H7 (cell line): ENCODE results near the gene NLK. TPM values are rescaled to one million over a fixed set of nuclear protein-coding genes. Genes with fewer than 3 reads are reported as not detected.
"Not testable (repeated sequence)": the region's sequence is repeated elsewhere in the genome, so short reads cannot be mapped to it uniquely, and the experiment has no call there.

Experiments
- DNase-seq: peaks from one replicate; pipeline ENCODE4 v3.0.0; 2012
- H3K27me3 ChIP-seq: 2 replicates; pipeline ENCODE4 v1.6.0; 2011; ENCODE audit warnings: mild to moderate bottlenecking, low read length; ENCODE audit not compliant: control insufficient read depth, insufficient read depth
- H3K36me3 ChIP-seq: replicated peaks from 2 replicates; pipeline ENCODE4 v1.5.1; 2011; ENCODE audit warnings: low read length; ENCODE audit not compliant: control insufficient read depth, insufficient read depth
- H3K4me3 ChIP-seq: 2 replicates; pipeline ENCODE4 v1.5.1; 2011; ENCODE audit warnings: low read depth, mild to moderate bottlenecking, control low read depth, low read length, moderate library complexity; ENCODE audit not compliant: insufficient read depth
- total RNA-seq: library from RNA; depleted of rRNA; stranded (reverse); fragments of >200 nt; shearing (Covaris generic); gene quantifications from 2 replicates; pipeline ENCODE4 v1.2.3, GENCODE V29; 2014

The NLK gene
- total RNA-seq, 1 experiment from 2014 or later: 20.4 TPM

DNA sequence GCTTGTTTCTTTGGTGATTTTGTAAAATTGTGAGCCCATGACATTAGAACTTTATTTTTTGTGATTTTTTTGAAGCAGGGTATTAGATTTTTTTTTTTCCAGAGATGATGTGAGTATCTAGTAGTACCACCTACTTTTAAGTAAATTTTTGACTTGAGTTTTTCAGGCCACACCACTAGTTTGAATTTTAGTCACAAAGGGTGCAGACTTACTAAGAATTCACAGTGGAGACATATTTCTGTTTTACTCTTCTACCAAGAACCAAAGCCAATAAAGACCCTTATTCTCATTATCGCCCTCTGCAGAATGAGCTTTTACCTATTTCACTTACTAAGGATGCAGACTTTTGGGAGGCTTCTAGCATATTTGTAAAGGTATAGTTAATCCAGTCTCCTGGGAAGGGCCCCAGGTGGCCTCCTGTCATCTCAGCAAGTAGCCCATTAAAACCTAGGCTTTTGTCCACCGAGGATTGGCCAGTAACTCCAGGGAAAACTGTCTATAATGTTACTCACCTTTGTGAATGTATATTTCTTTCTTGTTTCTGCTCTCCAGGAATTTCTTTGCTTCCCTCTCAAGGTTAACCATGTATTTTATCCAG is 30.6 kb downstream of the NLK start:
- no peaks in the 10 kb centered on the region for H3K36me3 ChIP-seq
- no peak overlapping the region for H3K4me3 ChIP-seq
- DNase-seq: no peak
- H3K27me3 ChIP-seq: no peaks in the 10 kb centered on the region

DNA sequence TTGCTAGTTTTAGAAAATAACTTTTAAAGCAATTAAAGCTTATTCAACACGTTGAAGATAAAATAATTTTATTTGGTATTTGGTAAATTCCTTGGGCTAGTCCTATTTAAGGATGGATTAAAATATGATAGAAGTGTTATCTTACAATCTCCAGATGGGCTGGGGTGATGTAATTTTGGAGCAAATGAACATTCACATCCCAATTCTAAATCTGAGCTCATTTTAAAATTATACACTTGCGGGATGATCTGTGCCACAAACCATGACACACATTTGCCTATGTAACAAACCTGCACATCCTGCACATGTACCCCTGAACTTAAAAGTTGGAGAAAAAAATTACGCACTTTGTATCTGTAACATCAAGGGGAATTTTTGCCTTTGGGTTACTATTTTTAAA is 31.5 kb downstream of the NLK start:
- Histone ChIP-seq H3K4me3 (no peak overlapping the region), H3K27me3 (no peaks in the 10 kb centered on the region), H3K36me3 (no peaks in the 10 kb centered on the region)
- no peak for DNase-seq

DNA sequence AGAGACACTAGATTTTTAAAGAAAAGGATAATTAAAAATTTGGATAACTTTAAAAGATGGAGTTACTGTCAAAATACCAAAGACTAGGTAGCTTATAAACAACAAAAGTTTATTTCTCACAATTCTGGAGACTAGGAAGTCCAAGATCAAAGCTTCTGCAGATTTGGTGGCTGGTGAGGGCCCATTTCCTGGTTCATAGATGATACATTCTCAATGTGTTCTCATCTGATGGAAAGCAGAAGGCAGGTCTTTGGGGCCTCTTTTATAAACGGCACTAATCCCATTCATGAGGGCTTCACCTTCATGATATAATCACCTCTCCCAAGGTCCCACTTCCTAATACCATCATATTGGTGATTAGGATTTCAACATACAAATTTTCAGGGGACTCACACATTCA is 33.7 kb downstream of the NLK start:
- Histone ChIP-seq H3K27me3 (no peaks in the 10 kb centered on the region), H3K36me3 (no peaks in the 10 kb centered on the region), H3K4me3 (no peak overlapping the region)
- DNase-seq: no peak

DNA sequence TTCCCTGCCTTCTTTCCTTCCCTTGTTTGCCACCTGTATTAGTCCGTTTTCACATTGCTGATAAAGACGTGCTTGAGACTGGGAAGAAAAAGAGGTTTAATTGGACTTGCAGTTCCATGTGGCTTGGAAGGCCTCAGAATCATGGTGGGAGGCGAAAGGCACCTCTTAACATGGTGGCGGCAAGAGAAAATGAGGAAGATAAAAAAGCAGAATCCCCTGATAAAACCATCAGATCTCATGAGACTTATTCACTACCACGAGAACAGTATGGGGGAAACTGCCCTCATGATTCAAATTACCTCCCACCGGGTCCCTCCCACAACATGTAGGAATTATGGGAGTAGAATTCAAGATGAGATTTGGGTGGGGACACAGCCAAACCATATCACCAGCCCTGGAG is 34.7 kb downstream of the NLK start:
- H3K4me3 ChIP-seq, H3K36me3 ChIP-seq, H3K27me3 ChIP-seq, DNase-seq: not testable (repeated sequence)

DNA sequence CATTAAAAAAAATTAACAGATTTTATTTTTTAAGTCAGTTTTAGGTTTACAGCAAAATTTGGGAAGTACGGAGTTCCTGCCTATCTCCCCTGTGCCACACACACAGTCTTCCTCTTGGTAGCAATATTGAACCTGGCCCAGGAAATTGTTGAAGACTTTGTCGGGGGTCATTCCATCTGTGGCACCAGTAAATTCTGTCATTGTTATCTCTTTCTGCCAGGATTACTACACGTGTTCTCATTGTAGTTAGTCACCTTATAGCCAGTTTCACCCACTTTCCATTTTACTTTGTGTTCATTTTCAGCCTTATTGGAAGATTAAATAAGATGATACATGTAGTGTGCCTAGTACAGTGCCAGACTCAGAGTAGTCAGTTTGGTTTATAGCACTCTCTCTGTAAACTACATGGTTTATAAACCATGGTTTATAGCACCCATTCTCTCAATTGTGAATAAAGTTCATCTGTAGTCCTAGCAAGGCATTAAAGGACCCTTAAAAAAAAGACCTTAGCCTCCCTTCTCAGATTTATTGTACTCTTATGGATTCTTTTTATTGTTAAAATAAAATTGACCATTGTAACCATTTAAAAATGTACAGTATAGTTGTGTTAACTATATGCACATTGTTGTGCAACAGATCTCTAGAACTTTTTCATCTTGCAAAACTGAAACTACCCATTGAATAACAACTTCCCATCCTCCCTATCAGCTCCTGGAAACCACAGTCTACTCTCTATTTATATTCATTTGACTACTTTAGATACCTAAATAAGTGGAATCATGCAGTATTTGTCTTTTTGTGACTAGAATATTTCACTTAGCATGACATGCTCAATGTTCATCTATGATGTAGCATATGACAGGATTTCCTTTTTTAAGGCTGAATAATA is 36.1 kb downstream of the NLK start:
- Histone ChIP-seq H3K4me3 (no peak overlapping the region), H3K36me3 (no peaks in the 10 kb centered on the region), H3K27me3 (no peaks in the 10 kb centered on the region)
- no peak for DNase-seq

DNA sequence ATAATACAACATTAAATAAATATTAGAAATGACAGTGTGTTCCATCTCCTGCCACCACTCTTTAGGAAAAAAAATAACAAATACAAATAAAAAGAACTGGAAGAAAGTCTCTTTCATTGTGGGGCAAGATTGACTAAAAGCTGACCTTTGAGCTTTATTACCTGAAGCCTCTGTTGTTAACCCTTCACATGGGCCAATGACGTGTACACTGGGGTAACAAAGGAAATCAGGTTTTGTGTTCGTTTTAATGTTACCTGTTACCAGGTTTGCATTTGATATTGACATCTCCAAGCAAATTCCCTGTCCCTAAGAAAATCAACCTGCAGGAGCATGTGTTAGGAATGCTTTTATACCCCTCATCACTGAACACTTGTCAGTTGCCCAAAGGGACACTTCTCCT is 39.0 kb downstream of the NLK start:
- no peak for DNase-seq
- Histone ChIP-seq H3K36me3 (no peaks in the 10 kb centered on the region), H3K4me3 (no peak overlapping the region), H3K27me3 (no peaks in the 10 kb centered on the region)

DNA sequence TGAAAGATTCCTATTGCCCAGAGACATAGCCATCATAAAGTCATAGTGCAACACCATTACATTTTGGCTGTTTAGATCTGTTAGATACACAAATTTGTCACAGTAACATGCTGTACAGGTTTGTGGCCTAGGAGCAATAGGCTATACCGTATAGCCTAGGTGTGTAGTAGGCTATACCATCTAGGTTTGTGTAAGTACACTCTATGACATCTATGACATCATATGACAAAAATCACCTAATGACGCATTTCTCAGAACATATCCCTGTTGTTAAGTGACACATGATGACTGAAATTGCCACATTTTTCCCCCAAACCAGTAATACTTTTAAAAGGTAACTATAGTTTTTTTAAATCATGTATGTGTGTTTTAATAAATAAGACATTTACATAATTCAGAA is 43.3 kb downstream of the NLK start:
- no peak overlapping the region for H3K4me3 ChIP-seq
- DNase-seq: no peak
- no peaks in the 10 kb centered on the region for H3K27me3 ChIP-seq
- H3K36me3 ChIP-seq: no peaks in the 10 kb centered on the region

DNA sequence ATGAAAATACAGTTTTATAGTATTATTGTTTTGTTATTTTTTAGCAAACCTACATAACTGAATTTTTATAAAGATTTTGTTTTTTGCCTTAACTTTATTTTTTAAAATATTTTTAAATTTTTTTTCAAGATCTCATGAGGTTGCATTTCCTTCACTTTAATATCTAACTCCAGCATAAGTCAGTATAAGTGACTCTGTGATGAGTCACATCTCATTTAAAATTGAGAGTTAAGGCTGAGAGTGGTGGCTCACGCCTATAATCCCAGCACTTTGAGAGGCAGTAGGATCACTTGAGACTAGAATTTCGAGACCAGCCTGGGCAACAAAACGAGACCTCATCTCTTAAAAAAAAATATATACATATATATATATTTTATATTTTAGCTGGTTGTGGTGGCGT is 44.0 kb downstream of the NLK start:
- Histone ChIP-seq H3K36me3 (no peaks in the 10 kb centered on the region), H3K27me3 (no peaks in the 10 kb centered on the region), H3K4me3 (no peak overlapping the region)
- DNase-seq: no peak

DNA sequence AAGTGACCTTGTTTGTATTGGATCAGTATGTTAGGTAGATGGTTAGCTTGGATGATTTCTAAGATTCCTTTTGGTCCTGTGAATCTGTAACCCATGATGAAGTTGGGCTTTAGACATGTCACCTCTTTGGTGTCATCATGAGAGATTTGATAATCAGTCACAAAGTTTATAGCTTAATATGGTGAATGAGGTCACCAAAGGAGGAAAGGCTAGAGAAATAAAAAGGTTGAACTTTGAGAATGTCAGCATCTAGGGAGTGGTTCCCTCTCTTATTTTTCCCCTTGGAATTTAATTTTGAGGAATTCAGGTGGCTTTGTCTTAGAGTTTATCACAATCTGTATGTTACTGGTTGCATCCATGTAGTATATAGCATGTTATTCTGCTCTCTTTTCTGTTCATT is 45.3 kb downstream of the NLK start:
- no peak for DNase-seq
- no peaks in the 10 kb centered on the region for H3K36me3 ChIP-seq
- H3K27me3 ChIP-seq: no peaks in the 10 kb centered on the region
- no peak overlapping the region for H3K4me3 ChIP-seq

DNA sequence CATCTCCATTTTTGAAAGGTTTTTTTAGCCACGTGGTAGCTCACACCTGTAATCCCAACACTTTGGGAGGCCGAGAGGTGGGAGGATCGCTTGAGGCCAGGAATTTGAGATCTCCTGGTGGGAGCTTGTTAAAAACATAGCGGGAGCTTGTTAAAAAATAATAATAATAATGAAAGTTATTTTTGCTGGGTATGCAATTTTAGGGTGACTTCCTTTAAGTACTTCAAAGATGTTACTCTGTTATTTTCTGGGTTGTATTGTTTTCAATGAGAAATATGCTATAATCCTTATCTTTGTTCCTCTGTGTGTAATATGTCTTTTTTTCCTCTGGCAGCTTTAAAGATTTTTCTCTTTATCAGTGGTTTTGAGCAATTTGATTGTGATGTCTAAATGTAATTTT is 48.1 kb downstream of the NLK start:
- H3K36me3 ChIP-seq: no peaks in the 10 kb centered on the region
- DNase-seq: no peak
- H3K4me3 ChIP-seq: no peak overlapping the region
- no peaks in the 10 kb centered on the region for H3K27me3 ChIP-seq

DNA sequence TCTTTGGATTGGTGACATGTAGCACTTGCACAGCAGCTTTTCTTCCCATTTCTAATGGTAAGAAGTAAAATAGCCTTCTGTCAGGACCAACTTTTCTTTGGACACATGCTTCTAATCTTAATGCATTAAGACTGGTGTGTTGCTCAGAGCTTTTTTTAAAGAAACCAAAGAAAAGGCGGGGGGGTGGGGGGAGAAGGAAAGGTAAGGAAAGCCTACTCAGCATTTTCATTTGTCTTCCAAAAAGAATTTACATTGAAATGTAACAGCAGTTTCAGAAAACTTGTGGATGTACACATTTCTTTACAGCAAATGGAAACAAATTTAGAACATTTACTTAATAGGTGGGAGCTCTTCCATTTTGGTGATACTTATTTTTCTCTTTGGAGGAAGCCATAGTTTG is 49.6 kb downstream of the NLK start:
- DNase-seq: no peak
- Histone ChIP-seq H3K36me3 (no peaks in the 10 kb centered on the region), H3K4me3 (no peak overlapping the region), H3K27me3 (no peaks in the 10 kb centered on the region)

DNA sequence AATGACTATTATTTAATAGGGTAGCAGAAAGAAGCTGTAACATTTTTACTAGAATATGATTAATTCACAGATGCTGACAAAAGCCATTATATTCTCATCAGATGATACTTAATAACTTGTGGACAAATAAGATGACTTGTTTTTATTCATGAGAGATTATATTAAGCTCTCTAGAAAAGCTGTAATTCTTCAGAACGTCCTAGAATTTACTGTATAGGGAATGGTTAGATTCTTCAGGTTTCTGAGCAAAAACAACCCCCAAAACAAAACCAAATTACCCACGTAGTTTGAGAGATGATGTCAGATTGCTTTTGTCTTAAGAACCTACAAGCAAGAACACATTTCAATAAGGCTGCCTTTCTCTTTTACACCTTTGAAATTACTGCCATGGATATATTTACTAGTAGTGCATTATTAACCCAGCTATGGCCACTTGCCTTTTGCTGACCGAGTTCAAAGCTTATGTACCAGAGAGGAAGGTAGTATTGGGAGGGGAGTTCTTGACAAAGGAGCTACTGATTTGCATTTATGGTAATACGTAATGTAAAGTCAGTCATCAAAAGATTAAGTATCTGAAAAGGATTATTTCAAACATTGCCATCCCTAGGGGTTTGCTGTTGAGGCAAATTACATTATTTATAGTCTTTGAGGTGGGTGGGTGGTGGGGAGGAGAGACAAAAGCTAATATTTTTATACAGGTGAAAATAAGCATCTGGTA is 51.7 kb downstream of the NLK start:
- Histone ChIP-seq H3K36me3 (no peaks in the 10 kb centered on the region), H3K4me3 (no peak overlapping the region), H3K27me3 (no peaks in the 10 kb centered on the region)
- no peak for DNase-seq

DNA sequence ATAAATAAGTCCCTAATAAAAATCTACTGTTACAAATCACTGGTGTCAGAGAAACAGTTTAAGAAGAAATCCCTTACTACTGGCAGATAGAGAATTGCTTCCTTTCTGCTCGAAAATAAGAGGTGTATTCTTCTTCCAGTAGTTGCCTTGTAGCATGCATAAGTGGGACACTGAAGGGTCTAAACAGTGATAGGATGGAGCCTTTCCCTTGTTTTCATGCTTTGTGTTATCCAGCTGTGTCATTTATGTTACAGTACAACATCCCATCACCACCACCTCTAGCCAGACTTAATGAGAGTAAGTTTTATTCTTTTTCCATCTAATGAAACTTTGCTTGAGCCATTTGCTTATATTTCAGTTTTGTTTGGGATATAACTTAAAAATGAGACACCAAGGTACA is 54.3 kb downstream of the NLK start:
- Histone ChIP-seq H3K36me3 (no peaks in the 10 kb centered on the region), H3K27me3 (no peaks in the 10 kb centered on the region), H3K4me3 (no peak overlapping the region)
- no peak for DNase-seq

DNA sequence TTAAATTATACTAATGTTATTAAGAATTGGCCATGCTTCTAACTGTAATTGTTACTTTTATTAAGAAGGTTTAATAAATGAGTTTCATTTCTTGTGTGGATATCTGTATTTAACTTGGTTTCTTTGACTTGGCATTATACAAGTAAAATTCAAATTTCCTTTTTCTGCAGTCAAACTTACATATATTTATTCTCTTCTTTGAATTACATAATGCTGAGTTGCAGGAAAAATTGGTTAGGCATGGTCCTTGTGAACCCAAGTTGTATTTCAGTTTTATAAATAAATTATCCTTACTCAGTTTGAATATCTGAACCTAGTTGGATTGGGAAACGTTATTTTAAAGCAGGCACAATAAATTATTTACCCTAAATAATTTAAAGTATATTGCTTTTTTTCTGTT is 54.8 kb downstream of the NLK start:
- H3K4me3 ChIP-seq: no peak overlapping the region
- DNase-seq: no peak
- H3K27me3 ChIP-seq: no peaks in the 10 kb centered on the region
- H3K36me3 ChIP-seq: no peaks in the 10 kb centered on the region

DNA sequence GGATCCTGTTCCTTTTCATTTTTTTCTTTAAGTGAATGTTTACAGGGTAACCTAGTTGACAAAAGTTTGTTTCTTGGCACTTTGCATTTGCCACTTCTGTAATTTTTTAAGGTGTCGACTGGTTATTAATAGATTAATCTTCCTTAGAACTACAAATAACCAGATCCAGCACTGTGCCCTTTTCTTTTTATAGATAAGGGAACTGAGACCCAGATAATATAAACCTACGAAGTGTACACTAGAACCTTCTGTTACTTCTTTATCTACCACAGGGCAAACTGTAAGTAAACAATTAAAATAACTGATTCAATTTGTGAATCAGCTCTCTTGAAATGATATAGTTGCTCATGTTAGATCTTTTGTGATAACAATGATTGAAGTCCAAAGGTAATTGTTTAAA is 55.4 kb downstream of the NLK start:
- Histone ChIP-seq H3K4me3 (no peak overlapping the region), H3K36me3 (no peaks in the 10 kb centered on the region), H3K27me3 (no peaks in the 10 kb centered on the region)
- DNase-seq: no peak
